HCT116 (cell line): ENCODE results near the gene HAO1. TPM values are rescaled to one million over a fixed set of nuclear protein-coding genes. Genes with fewer than 3 reads are reported as not detected.

ENCODE experiments used
- ATAC-seq: fragments of 200-7000 bp; cut with Tn5 transposase; 2 replicates; pipeline ENCODE4 v1.9.1; 2020; ENCODE audit warnings: mild to moderate bottlenecking, moderate library complexity
- BruUV-seq: library from RNA; stranded (reverse); fragments of 400-500 nt; replicated peaks from 2 replicates; lab custom pipeline; 2021; lab: Mats Ljungman, UMichigan
- CTCF ChIA-PET: fragments of 300-600 bp; sonication (Branson Sonifier 250); formaldehyde crosslinking; loops from one replicate; lab custom pipeline; 2021; ENCODE audit warnings: antibody characterized with exemption; lab: Charles Lee
- POLR2A ChIA-PET: fragments of 300-600, 350-600 bp; sonication (Branson Sonifier 250); formaldehyde crosslinking; loops from one replicate; lab custom pipeline; 2021; ENCODE audit warnings: antibody characterized with exemption; lab: Charles Lee
- RAD21 ChIA-PET, 2 experiments: fragments of 300-600 bp; sonication (Branson Sonifier 250); formaldehyde crosslinking; loops; one replicate each; lab custom pipeline; 2023; ENCODE audit warnings: low total read pairs in 2 of 2; ENCODE audit not compliant: uncharacterized antibody in 2 of 2, unreplicated experiment in 2 of 2, low non-redundant PET in 1 of 2; lab: Charles Lee
- DNase-seq: peaks from one replicate; pipeline ENCODE4 v3.0.0-alpha.2; 2010; ENCODE audit warnings: low read depth, low spot score
- H2AFZ ChIP-seq: fragments of 200-600 bp; shearing (Covaris generic), sonication (generic); 2 replicates; pipeline ENCODE4 v1.6.1; 2017; ENCODE audit warnings: low read depth, mixed run types, mixed read lengths, antibody characterized with exemption, low read length; ENCODE audit not compliant: poor library complexity, severe bottlenecking
- H3K27ac ChIP-seq: 2 replicates; pipeline ENCODE4 v1.5.1; 2012; ENCODE audit warnings: low read depth, low read length
- H3K27me3 ChIP-seq: fragments of 200-600 bp; sonication (generic); 2 replicates; pipeline ENCODE4 v1.6.1; 2016; ENCODE audit warnings: mixed run types, low read length, mixed read lengths; ENCODE audit not compliant: insufficient read depth
- H3K36me3 ChIP-seq, 2 experiments: fragments of 200-500 bp in 1 of 2; fragments of 200-600 bp in 1 of 2; sonication (Bioruptor generic) in 1 of 2; sonication (generic) in 1 of 2; 2 replicates each; pipeline versions ENCODE4 v1.5.1 to v1.6.1; 2014 to 2016; ENCODE audit warnings: low read length in 2 of 2, inconsistent platforms in 1 of 2, mixed read lengths in 1 of 2, mixed run types in 1 of 2; ENCODE audit not compliant: insufficient read depth in 2 of 2, control insufficient read depth in 1 of 2
- H3K4me1 ChIP-seq, 2 experiments: fragments of 200-600 bp in 1 of 2; sonication (generic) in 1 of 2; 2 replicates each; pipeline versions ENCODE4 v1.5.1 to v1.6.1; 2012 to 2017; ENCODE audit warnings: low read length in 2 of 2, inconsistent platforms in 1 of 2, mild to moderate bottlenecking in 1 of 2, mixed read lengths in 1 of 2, mixed run types in 1 of 2, moderate library complexity in 1 of 2; ENCODE audit not compliant: insufficient read depth in 2 of 2, control insufficient read depth in 1 of 2
- H3K4me2 ChIP-seq: fragments of 200-600 bp; sonication (generic); 2 replicates; pipeline ENCODE4 v1.6.1; 2017; ENCODE audit warnings: mixed run types, low read length, mixed read lengths
- H3K4me3 ChIP-seq, 2 experiments: fragments of 200-600 bp in 1 of 2; sonication (generic) in 1 of 2; replicated peaks in 1 of 2; 2 replicates each; pipeline ENCODE4 v1.5.1; 2011 to 2016; ENCODE audit warnings: low read length in 2 of 2, control low read depth in 1 of 2, low read depth in 1 of 2, mild to moderate bottlenecking in 1 of 2, mixed read lengths in 1 of 2, mixed run types in 1 of 2
- H3K79me2 ChIP-seq: fragments of 200-600 bp; sonication (generic); 2 replicates; pipeline ENCODE4 v1.6.1; 2017; ENCODE audit warnings: mild to moderate bottlenecking, mixed run types, low read length, moderate library complexity, mixed read lengths; ENCODE audit not compliant: insufficient read depth
- H3K9ac ChIP-seq: fragments of 200-600 bp; sonication (generic); 2 replicates; pipeline ENCODE4 v1.6.1; 2016; ENCODE audit warnings: low read length, mixed read lengths
- H3K9me2 ChIP-seq: fragments of 200-600 bp; sonication (generic), shearing (Covaris generic); 2 replicates; pipeline ENCODE4 v1.6.1; 2017; ENCODE audit warnings: mixed run types, mild to moderate bottlenecking, moderate library complexity; ENCODE audit not compliant: insufficient read depth
- H3K9me3 ChIP-seq, 2 experiments: fragments of 200-500 bp in 1 of 2; fragments of 200-600 bp in 1 of 2; sonication (Bioruptor generic) in 1 of 2; sonication (generic) in 1 of 2; 2 replicates each; pipeline ENCODE4 v1.6.1; 2014 to 2017; ENCODE audit warnings: low read length in 2 of 2, mixed read lengths in 2 of 2, inconsistent platforms in 1 of 2, low read depth in 1 of 2, mild to moderate bottlenecking in 1 of 2, mixed run types in 1 of 2, moderate library complexity in 1 of 2; ENCODE audit not compliant: control insufficient read depth in 1 of 2, insufficient read depth in 1 of 2
- H4K20me1 ChIP-seq: fragments of 200-600 bp; sonication (generic), shearing (Covaris generic); 2 replicates; pipeline ENCODE4 v1.6.1; 2017; ENCODE audit warnings: mixed run types, mild to moderate bottlenecking, moderate library complexity; ENCODE audit not compliant: insufficient read depth
- ATF3 ChIP-seq: IDR thresholded peaks from 2 replicates; pipeline ENCODE4 v1.6.1; 2012
- CBX3 ChIP-seq: IDR thresholded peaks from 2 replicates; pipeline ENCODE4 v1.6.1; 2012; ENCODE audit warnings: low read depth
- EGR1 ChIP-seq: IDR thresholded peaks from 2 replicates; pipeline ENCODE4 v1.6.1; 2012; ENCODE audit warnings: low read depth
- ELF1 ChIP-seq: IDR thresholded peaks from 2 replicates; pipeline ENCODE4 v1.6.1; 2012; ENCODE audit warnings: low read depth, borderline replicate concordance
- EZH2 ChIP-seq: fragments of 200-600 bp; sonication (generic); IDR thresholded peaks from 2 replicates; pipeline ENCODE4 v1.6.1; 2017; ENCODE audit warnings: antibody characterized with exemption, mixed run types
- FOSL1 ChIP-seq: IDR thresholded peaks from 2 replicates; pipeline ENCODE4 v1.6.1; 2012; ENCODE audit warnings: low read depth
- SIN3A ChIP-seq: IDR thresholded peaks from 2 replicates; pipeline ENCODE4 v1.6.1; 2012; ENCODE audit warnings: low read depth
- SP1 ChIP-seq: IDR thresholded peaks from 2 replicates; pipeline ENCODE4 v1.6.1; 2012; ENCODE audit warnings: low read depth
- SRF ChIP-seq: IDR thresholded peaks from 2 replicates; pipeline ENCODE4 v1.6.1; 2012; ENCODE audit warnings: low read depth
- TCF7L2 ChIP-seq: IDR thresholded peaks from 2 replicates; pipeline ENCODE4 v1.7.0; 2011; ENCODE audit warnings: borderline replicate concordance, inconsistent platforms; ENCODE audit not compliant: insufficient read depth, insufficient read length; ENCODE audit errors: extremely low read depth
- YY1 ChIP-seq: IDR thresholded peaks from 2 replicates; pipeline ENCODE4 v1.6.1; 2011; ENCODE audit warnings: low read length, low read depth, moderate library complexity, mild to moderate bottlenecking; ENCODE audit not compliant: insufficient replicate concordance; ENCODE audit errors: extremely low read depth
- ZFX ChIP-seq: fragments of 450-650 bp; IDR thresholded peaks from 2 replicates; pipeline ENCODE4 v1.6.1; 2017
- intact Hi-C: fragments of 100-400 bp; cut with micrococcal nuclease; formaldehyde crosslinking; loops from 2 replicates; pipeline ENCODE4 v1.10.0; 2022
- total RNA-seq: library from RNA; stranded (reverse); gene quantifications from one replicate; pipeline ENCODE4 v1.2.1, GENCODE V29; 2021; ENCODE audit not compliant: unreplicated experiment
- TF ChIP-seq, protein P1 (sequence below), 3 experiments: fragments of 200-600 bp in 1 of 3; sonication (generic) in 1 of 3; IDR thresholded peaks in 2 of 3; conservative IDR thresholded peaks in 1 of 3; 2 replicates each; pipeline ENCODE4 v1.5.1; 2012 to 2017; ENCODE audit warnings: low read depth in 2 of 3, low read length in 2 of 3, antibody characterized with exemption in 1 of 3, borderline replicate concordance in 1 of 3, control low read depth in 1 of 3, mild to moderate bottlenecking in 1 of 3, mixed read lengths in 1 of 3, mixed run types in 1 of 3, moderate library complexity in 1 of 3; ENCODE audit not compliant: insufficient read depth in 1 of 3
- TF ChIP-seq, protein P2 (sequence below): IDR thresholded peaks from 2 replicates; pipeline ENCODE4 v1.6.1; 2011; ENCODE audit warnings: mild to moderate bottlenecking, low read length, moderate library complexity; ENCODE audit not compliant: insufficient replicate concordance; ENCODE audit errors: extremely low read depth

The HAO1 gene
- total RNA-seq, 1 experiment from 2014 or later: 0.12 TPM

- Histone ChIP-seq H3K4me3 (no peak overlapping the region), H3K4me2 (no peak overlapping the region), H3K4me1 (no peaks in the 10 kb centered on the region), H3K9me2 (no peaks in the 10 kb centered on the region), H4K20me1 (no peaks in the 10 kb centered on the region; the same call in 1 of the 2 replicates), H3K9me3 (no peaks in the 10 kb centered on the region), H3K9ac (no peak overlapping the region), H2AFZ (no peak overlapping the region), H3K79me2 (no peaks in the 10 kb centered on the region), H3K36me3 (no peaks in the 10 kb centered on the region), H3K27ac (no peak overlapping the region), H3K27me3 (no peaks in the 10 kb centered on the region; the same call in 1 of the 2 replicates)
- POLR2A ChIA-PET: no interaction called here
- CTCF ChIA-PET: no interaction called here
- DNase-seq (no peak), ATAC-seq (no peak)
- TF ChIP-seq FOSL1 (no peak), EZH2 (no peak), ZFX (no peak), ATF3 (no peak), ELF1 (no peak), SRF (no peak), CBX3 (no peak), YY1 (no peak), TCF7L2 (no peak), SIN3A (no peak), SP1 (no peak), EGR1 (no peak)
- TF ChIP-seq, protein P1, sequence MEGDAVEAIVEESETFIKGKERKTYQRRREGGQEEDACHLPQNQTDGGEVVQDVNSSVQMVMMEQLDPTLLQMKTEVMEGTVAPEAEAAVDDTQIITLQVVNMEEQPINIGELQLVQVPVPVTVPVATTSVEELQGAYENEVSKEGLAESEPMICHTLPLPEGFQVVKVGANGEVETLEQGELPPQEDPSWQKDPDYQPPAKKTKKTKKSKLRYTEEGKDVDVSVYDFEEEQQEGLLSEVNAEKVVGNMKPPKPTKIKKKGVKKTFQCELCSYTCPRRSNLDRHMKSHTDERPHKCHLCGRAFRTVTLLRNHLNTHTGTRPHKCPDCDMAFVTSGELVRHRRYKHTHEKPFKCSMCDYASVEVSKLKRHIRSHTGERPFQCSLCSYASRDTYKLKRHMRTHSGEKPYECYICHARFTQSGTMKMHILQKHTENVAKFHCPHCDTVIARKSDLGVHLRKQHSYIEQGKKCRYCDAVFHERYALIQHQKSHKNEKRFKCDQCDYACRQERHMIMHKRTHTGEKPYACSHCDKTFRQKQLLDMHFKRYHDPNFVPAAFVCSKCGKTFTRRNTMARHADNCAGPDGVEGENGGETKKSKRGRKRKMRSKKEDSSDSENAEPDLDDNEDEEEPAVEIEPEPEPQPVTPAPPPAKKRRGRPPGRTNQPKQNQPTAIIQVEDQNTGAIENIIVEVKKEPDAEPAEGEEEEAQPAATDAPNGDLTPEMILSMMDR (IDR thresholded peaks at IDR 0.05 in 2 of 3, conservative IDR thresholded peaks at IDR 0.05 in 1 of 3; ENCODE audit: borderline replicate concordance in 1 of 3, insufficient read depth in 1 of 3, low read depth in 2 of 3, low read length in 2 of 3): no peak
- TF ChIP-seq, protein P2, sequence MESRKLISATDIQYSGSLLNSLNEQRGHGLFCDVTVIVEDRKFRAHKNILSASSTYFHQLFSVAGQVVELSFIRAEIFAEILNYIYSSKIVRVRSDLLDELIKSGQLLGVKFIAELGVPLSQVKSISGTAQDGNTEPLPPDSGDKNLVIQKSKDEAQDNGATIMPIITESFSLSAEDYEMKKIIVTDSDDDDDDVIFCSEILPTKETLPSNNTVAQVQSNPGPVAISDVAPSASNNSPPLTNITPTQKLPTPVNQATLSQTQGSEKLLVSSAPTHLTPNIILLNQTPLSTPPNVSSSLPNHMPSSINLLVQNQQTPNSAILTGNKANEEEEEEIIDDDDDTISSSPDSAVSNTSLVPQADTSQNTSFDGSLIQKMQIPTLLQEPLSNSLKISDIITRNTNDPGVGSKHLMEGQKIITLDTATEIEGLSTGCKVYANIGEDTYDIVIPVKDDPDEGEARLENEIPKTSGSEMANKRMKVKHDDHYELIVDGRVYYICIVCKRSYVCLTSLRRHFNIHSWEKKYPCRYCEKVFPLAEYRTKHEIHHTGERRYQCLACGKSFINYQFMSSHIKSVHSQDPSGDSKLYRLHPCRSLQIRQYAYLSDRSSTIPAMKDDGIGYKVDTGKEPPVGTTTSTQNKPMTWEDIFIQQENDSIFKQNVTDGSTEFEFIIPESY: no peak
- intact Hi-C loops: no loop called here
- BruUV-seq: no TSS peak
- RAD21 ChIA-PET: no interaction called here
Measured at GRCh38 chr20:7881551-7881950, 58.7 kb downstream of the HAO1 start.
